ENCODE data around the gene GABARAP.

GABARAP gene

DNA sequence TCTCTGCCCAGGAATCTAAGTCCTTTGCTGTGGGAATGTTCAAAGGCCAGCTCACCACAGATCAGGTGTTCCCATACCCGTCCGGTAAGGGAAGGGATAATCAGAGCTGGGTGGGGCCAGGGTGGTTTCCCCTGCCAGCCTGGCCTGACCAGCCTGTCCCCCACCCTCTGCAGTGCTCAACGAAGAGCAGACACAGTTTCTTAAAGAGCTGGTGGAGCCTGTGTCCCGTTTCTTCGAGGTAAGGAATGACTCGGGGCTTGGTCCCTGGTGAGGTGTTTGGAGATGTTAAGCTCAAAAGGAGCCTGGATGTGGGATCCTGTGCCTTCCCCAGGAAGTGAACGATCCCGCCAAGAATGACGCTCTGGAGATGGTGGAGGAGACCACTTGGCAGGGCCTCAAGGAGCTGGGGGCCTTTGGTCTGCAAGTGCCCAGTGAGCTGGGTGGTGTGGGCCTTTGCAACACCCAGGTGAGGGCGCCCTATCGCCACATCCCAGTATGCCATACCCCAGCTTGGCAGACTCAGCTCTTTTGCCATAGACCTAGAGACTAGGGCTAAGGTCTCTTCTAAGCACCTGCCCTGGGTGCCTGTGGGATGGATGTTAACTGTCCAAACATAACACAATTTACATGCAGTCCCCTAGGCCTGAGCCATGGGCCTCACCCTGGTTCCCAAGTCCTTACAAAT, 21.5 kb downstream of the GABARAP start:
- no peak overlapping the region for H2AFZ ChIP-seq (ENCODE audit: low read length)
- TF ChIP-seq CTCF (IDR thresholded peaks at IDR 0.05; ENCODE audit: low read length) (peak; percentile 81), EZH2 (IDR thresholded peaks at IDR 0.05; ENCODE audit: borderline replicate concordance, low read length) (no peak)
- peak overlapping the region; percentile 87 for H3K9ac ChIP-seq (ENCODE audit: low read length)
- H3K79me2 ChIP-seq (ENCODE audit: insufficient read depth, low read length): no peaks in the 10 kb centered on the region
- no peaks in the 10 kb centered on the region for H3K27me3 ChIP-seq (ENCODE audit: insufficient read depth, low read length)
- peaks cover 44% of the 10 kb centered on the region for H3K36me3 ChIP-seq (ENCODE audit: insufficient read depth, low read length)
- H4K20me1 ChIP-seq (ENCODE audit: insufficient read depth, low read length): no peaks in the 10 kb centered on the region
- H3F3A ChIP-seq (ENCODE audit: insufficient read depth, low read length): no peaks in the 10 kb centered on the region; the same call in 1 of the 2 replicates
- H3K4me2 ChIP-seq (ENCODE audit: low read length): peak overlapping the region; percentile 97
- peaks cover 24% of the 10 kb centered on the region for H3K4me1 ChIP-seq (ENCODE audit: insufficient read depth, low read length, severe bottlenecking)
- H3K9me3 ChIP-seq (ENCODE audit: low read length): no peaks in the 10 kb centered on the region
- no peaks in the 10 kb centered on the region for H3K9me2 ChIP-seq (ENCODE audit: low read depth, low read length)
- H3K27ac ChIP-seq (ENCODE audit: low read depth, low read length, poor library complexity, severe bottlenecking): peak overlapping the region; percentile 78
- H3K4me3 ChIP-seq (ENCODE audit: low read depth, low read length, poor library complexity, severe bottlenecking): peak overlapping the region; percentile 83

GRCh38 chr17:7219812-7220592, 22.2 kb downstream of the GABARAP start, which contains the start of the genes ACADVL and DLG4:
TSS of gene ACADVL (plus strand) at chr17:7219938. CDS start at chr17:7219985, 47 bp downstream.
TSS of gene DLG4 (minus strand) at chr17:7219836.
- Histone ChIP-seq H3K9me3 (ENCODE audit: low read length) (no peaks in the 10 kb centered on the region), H2AFZ (ENCODE audit: low read length) (no peak within 1 kb of the TSS)
- TF ChIP-seq EZH2 (IDR thresholded peaks at IDR 0.05; ENCODE audit: borderline replicate concordance, low read length) (no peak), CTCF (IDR thresholded peaks at IDR 0.05; ENCODE audit: low read length) (no peak)

GRCh38 chr17:7219229-7219811, 22.9 kb downstream of the GABARAP start:
- peak overlapping the region; percentile 87 for H3K9ac ChIP-seq (ENCODE audit: low read length)
- no peaks in the 10 kb centered on the region for H4K20me1 ChIP-seq (ENCODE audit: insufficient read depth, low read length)
- no peaks in the 10 kb centered on the region for H3K27me3 ChIP-seq (ENCODE audit: insufficient read depth, low read length)
- TF ChIP-seq EZH2 (IDR thresholded peaks at IDR 0.05; ENCODE audit: borderline replicate concordance, low read length) (no peak), CTCF (IDR thresholded peaks at IDR 0.05; ENCODE audit: low read length) (no peak)
- H3K4me3 ChIP-seq (ENCODE audit: low read depth, low read length, poor library complexity, severe bottlenecking): peak overlapping the region; percentile 83
- H3F3A ChIP-seq (ENCODE audit: insufficient read depth, low read length): no peaks in the 10 kb centered on the region
- no peak overlapping the region for H2AFZ ChIP-seq (ENCODE audit: low read length)
- no peaks in the 10 kb centered on the region for H3K9me3 ChIP-seq (ENCODE audit: low read length)
- no peaks in the 10 kb centered on the region for H3K79me2 ChIP-seq (ENCODE audit: insufficient read depth, low read length)
- H3K4me2 ChIP-seq (ENCODE audit: low read length): peak overlapping the region; percentile 97
- peaks cover 32% of the 10 kb centered on the region for H3K4me1 ChIP-seq (ENCODE audit: insufficient read depth, low read length, severe bottlenecking)
- no peak overlapping the region for H3K27ac ChIP-seq (ENCODE audit: low read depth, low read length, poor library complexity, severe bottlenecking)
- H3K36me3 ChIP-seq (ENCODE audit: insufficient read depth, low read length): peaks cover 29% of the 10 kb centered on the region
- H3K9me2 ChIP-seq (ENCODE audit: low read depth, low read length): no peaks in the 10 kb centered on the region

More at GRCh38 chr17:7219812-7220592, 22.2 kb downstream of the GABARAP start, which contains the start of the genes ACADVL and DLG4:
- Histone ChIP-seq H3K79me2 (ENCODE audit: insufficient read depth, low read length) (no peaks in the 10 kb centered on the region), H3K9me2 (ENCODE audit: low read depth, low read length) (no peaks in the 10 kb centered on the region), H3K36me3 (ENCODE audit: insufficient read depth, low read length) (peaks cover 36% of the 10 kb centered on the region), H3K27ac (ENCODE audit: low read depth, low read length, poor library complexity, severe bottlenecking) (peak within 1 kb of the TSS; percentile 78), H3K4me2 (ENCODE audit: low read length) (peak within 1 kb of the TSS; percentile 97), H3K4me1 (ENCODE audit: insufficient read depth, low read length, severe bottlenecking) (peaks cover 27% of the 10 kb centered on the region), H3K4me3 (ENCODE audit: low read depth, low read length, poor library complexity, severe bottlenecking) (peak within 1 kb of the TSS; percentile 83), H3F3A (ENCODE audit: insufficient read depth, low read length) (no peaks in the 10 kb centered on the region), H3K9ac (ENCODE audit: low read length) (peak within 1 kb of the TSS; percentile 87), H4K20me1 (ENCODE audit: insufficient read depth, low read length) (no peaks in the 10 kb centered on the region), H3K27me3 (ENCODE audit: insufficient read depth, low read length) (no peaks in the 10 kb centered on the region)

Data from OCI-LY1 (cell line).